Renal cortical epithelial cell (primary cell): ENCODE results near the gene ADTRP. TPM values are rescaled to one million over a fixed set of nuclear protein-coding genes. Genes with fewer than 3 reads are reported as not detected.

Experiments used
- DNase-seq: peaks from one replicate; pipeline ENCODE4 v3.0.0-alpha.2; 2011; ENCODE audit warnings: low read depth
- total RNA-seq: library from RNA; depleted of rRNA; stranded (reverse); fragments of >200 nt; gene quantifications from 2 replicates; pipeline ENCODE4 v1.2.3, GENCODE V29; 2014

Gene ADTRP
- total RNA-seq, 1 donor from 2014 or later, result 1.4 TPM

- DNase-seq, result no peak
Observed at GRCh38 chr6:11727346-11727997, 51.1 kb downstream of the ADTRP start.

- no peak for DNase-seq
Observed at GRCh38 chr6:11724286-11724685, 54.3 kb downstream of the ADTRP start.

GRCh38 chr6:11722805-11723631 lies 55.6 kb downstream of the ADTRP start:
- no peak for DNase-seq

- DNase-seq, result no peak
Observed at GRCh38 chr6:11722220-11722619, 56.4 kb downstream of the ADTRP start.

- DNase-seq, result no peak
Observed at GRCh38 chr6:11718463-11718862, 60.1 kb downstream of the ADTRP start.

- no peak for DNase-seq
Observed at GRCh38 chr6:11718031-11718430, 60.6 kb downstream of the ADTRP start.

GRCh38 chr6:11714798-11715285 lies 63.8 kb downstream of the ADTRP start:
- no peak for DNase-seq

GRCh38 chr6:11714116-11714797 lies 64.3 kb downstream of the ADTRP start:
- DNase-seq, result no peak

GRCh38 chr6:11712760-11713159 lies 65.8 kb downstream of the ADTRP start:
- peak; percentile 71 for DNase-seq

- no peak for DNase-seq
Observed at GRCh38 chr6:11711984-11712711, 66.5 kb downstream of the ADTRP start.

- DNase-seq, result no peak
Observed at GRCh38 chr6:11711003-11711983, 67.3 kb downstream of the ADTRP start.

- peak; percentile 82 for DNase-seq
Observed at GRCh38 chr6:11710311-11710761, 68.3 kb downstream of the ADTRP start.

GRCh38 chr6:11706171-11706570 lies 72.4 kb downstream of the ADTRP start:
- no peak for DNase-seq

GRCh38 chr6:11705483-11705882 lies 73.1 kb downstream of the ADTRP start:
- DNase-seq, result no peak

- DNase-seq, result no peak
Observed at GRCh38 chr6:11705069-11705468, 73.5 kb downstream of the ADTRP start.

- DNase-seq, result no peak
Observed at GRCh38 chr6:11703725-11704124, 74.9 kb downstream of the ADTRP start.

- DNase-seq, result no peak
Observed at GRCh38 chr6:11702500-11703130, 76.0 kb downstream of the ADTRP start.

- DNase-seq, result no peak
Observed at GRCh38 chr6:11702089-11702488, 76.5 kb downstream of the ADTRP start.

GRCh38 chr6:11701573-11701972 lies 77.0 kb downstream of the ADTRP start:
- no peak for DNase-seq

- DNase-seq, result peak; percentile 55
Observed at GRCh38 chr6:11700118-11700718, 78.4 kb downstream of the ADTRP start.
